NB4 (cell line): ENCODE data around the gene CFAP100.

Source experiments
- CTCF ChIP-seq: IDR thresholded peaks from one replicate; pipeline ENCODE4 v1.5.1; 2012; ENCODE audit warnings: low read depth, low read length
- MAX ChIP-seq: IDR thresholded peaks from 2 replicates; pipeline ENCODE4 v1.6.1; 2011; ENCODE audit warnings: low read depth, low read length
- MYC ChIP-seq: IDR thresholded peaks from 2 replicates; pipeline ENCODE4 v1.6.1; 2011; ENCODE audit warnings: low read depth, low read length
- POLR2A ChIP-seq: IDR thresholded peaks from 2 replicates; pipeline ENCODE4 v1.6.1; 2011; ENCODE audit warnings: mild to moderate bottlenecking; ENCODE audit not compliant: insufficient read length; ENCODE audit errors: extremely low read depth

- TF ChIP-seq CTCF (no peak), POLR2A (no peak), MAX (no peak), MYC (no peak)
These were observed 35.9 kb upstream of the CFAP100 start for GRCh38 chr3:126358816-126359181.
